H9 (cell line): ENCODE results near the gene GLI2. TPM values are rescaled to one million over a fixed set of nuclear protein-coding genes. Genes with fewer than 3 reads are reported as not detected.

ENCODE experiments used
- DNase-seq: peaks from one replicate; pipeline ENCODE4 v3.0.0-alpha.2; 2017
- H2AFZ ChIP-seq: one replicate; pipeline ENCODE4 v1.6.1; 2013; ENCODE audit warnings: mild to moderate bottlenecking, low read length, control low read depth, moderate library complexity
- H2AK5ac ChIP-seq: 2 replicates; pipeline ENCODE4 v1.6.1; 2013; ENCODE audit warnings: low read length, control low read depth, mixed read lengths; ENCODE audit not compliant: insufficient read length
- H2BK120ac ChIP-seq: one replicate; pipeline ENCODE4 v1.6.1; 2013; ENCODE audit warnings: low read depth, mild to moderate bottlenecking, low read length, control low read depth, inconsistent platforms; ENCODE audit not compliant: poor library complexity, severe bottlenecking
- H2BK12ac ChIP-seq: 2 replicates; pipeline ENCODE4 v1.6.1; 2013; ENCODE audit warnings: low read length, control low read depth, mixed read lengths, low read depth; ENCODE audit not compliant: insufficient read length
- H2BK15ac ChIP-seq: 2 replicates; pipeline ENCODE4 v1.6.1; 2013; ENCODE audit warnings: low read depth, low read length, control low read depth
- H2BK20ac ChIP-seq: one replicate; pipeline ENCODE4 v1.6.1; 2013; ENCODE audit warnings: low read depth, mild to moderate bottlenecking, low read length, control low read depth, inconsistent platforms; ENCODE audit not compliant: poor library complexity, severe bottlenecking
- H2BK5ac ChIP-seq: 2 replicates; pipeline ENCODE4 v1.6.1; 2013; ENCODE audit warnings: low read length, control low read depth, mixed read lengths; ENCODE audit not compliant: insufficient read length
- H3K14ac ChIP-seq: 2 replicates; pipeline ENCODE4 v1.6.1; 2013; ENCODE audit warnings: low read length, control low read depth; ENCODE audit not compliant: insufficient read depth
- H3K18ac ChIP-seq: 2 replicates; pipeline ENCODE4 v1.6.1; 2013; ENCODE audit warnings: low read depth, mild to moderate bottlenecking, mixed read lengths, low read length, control low read depth; ENCODE audit not compliant: insufficient read length
- H3K23ac ChIP-seq: 2 replicates; pipeline ENCODE4 v1.6.1; 2013; ENCODE audit warnings: low read length, control low read depth, mixed read lengths, low read depth; ENCODE audit not compliant: insufficient read length
- H3K23me2 ChIP-seq: 2 replicates; pipeline ENCODE4 v1.6.1; 2013; ENCODE audit warnings: low read depth, mild to moderate bottlenecking, mixed read lengths, low read length, control low read depth; ENCODE audit not compliant: insufficient read length, poor library complexity, severe bottlenecking
- H3K27ac ChIP-seq: 2 replicates; pipeline ENCODE4 v1.5.1; 2013; ENCODE audit warnings: low read length, control low read depth, mixed read lengths, low read depth; ENCODE audit not compliant: insufficient read length
- H3K27me3 ChIP-seq: 2 replicates; pipeline ENCODE4 v1.6.1; 2013; ENCODE audit warnings: low read length, control low read depth, inconsistent platforms; ENCODE audit not compliant: insufficient read depth
- H3K4ac ChIP-seq: 2 replicates; pipeline ENCODE4 v1.6.1; 2013; ENCODE audit warnings: low read depth, mild to moderate bottlenecking, control low read depth, inconsistent platforms, low read length, moderate library complexity
- H3K4me1 ChIP-seq: 2 replicates; pipeline ENCODE4 v1.6.1; 2013; ENCODE audit warnings: low read length, control low read depth, inconsistent platforms; ENCODE audit not compliant: insufficient read depth
- H3K4me2 ChIP-seq: 2 replicates; pipeline ENCODE4 v1.6.1; 2013; ENCODE audit warnings: low read length, control low read depth, mixed read lengths; ENCODE audit not compliant: insufficient read length, insufficient read depth
- H3K56ac ChIP-seq: 2 replicates; pipeline ENCODE4 v1.6.1; 2013; ENCODE audit warnings: low read depth, mild to moderate bottlenecking, mixed read lengths, low read length, control low read depth; ENCODE audit not compliant: insufficient read length
- H3K79me1 ChIP-seq: 2 replicates; pipeline ENCODE4 v1.6.1; 2013; ENCODE audit warnings: low read depth, mild to moderate bottlenecking, moderate library complexity, low read length, control low read depth, inconsistent platforms; ENCODE audit not compliant: insufficient read depth, poor library complexity, severe bottlenecking
- H3K79me2 ChIP-seq: 2 replicates; pipeline ENCODE4 v1.6.1; 2013; ENCODE audit warnings: low read length, control low read depth, inconsistent platforms; ENCODE audit not compliant: insufficient read depth
- H3K9ac ChIP-seq: 2 replicates; pipeline ENCODE4 v1.6.1; 2013; ENCODE audit warnings: low read length, control low read depth, mixed read lengths; ENCODE audit not compliant: insufficient read length; ENCODE audit errors: extremely low read depth
- H3K9me3 ChIP-seq: one replicate; pipeline ENCODE4 v1.6.1; 2013; ENCODE audit warnings: low read depth, low read length, inconsistent platforms; ENCODE audit not compliant: control insufficient read depth
- H3T11ph ChIP-seq: one replicate; pipeline ENCODE4 v1.6.1; 2013; ENCODE audit warnings: mild to moderate bottlenecking, low read length, control low read depth, inconsistent platforms
- H4K20me1 ChIP-seq: one replicate; pipeline ENCODE4 v1.6.1; 2013; ENCODE audit not compliant: control insufficient read depth, insufficient read length, insufficient read depth
- H4K5ac ChIP-seq: 2 replicates; pipeline ENCODE4 v1.6.1; 2013; ENCODE audit warnings: low read depth, mild to moderate bottlenecking, mixed read lengths, low read length, control low read depth; ENCODE audit not compliant: insufficient read length
- H4K8ac ChIP-seq: replicated peaks from 2 replicates; pipeline ENCODE4 v1.6.1; 2013; ENCODE audit warnings: low read length, control low read depth, mixed read lengths, low read depth; ENCODE audit not compliant: insufficient read length
- H4K91ac ChIP-seq: 2 replicates; pipeline ENCODE4 v1.6.1; 2013; ENCODE audit warnings: low read depth, mild to moderate bottlenecking, moderate library complexity, mixed read lengths, low read length, control low read depth; ENCODE audit not compliant: insufficient read length
- H3K27ac Mint-ChIP-seq, 3 experiments: 2 replicates in 2 of 3; 3 replicates in 1 of 3; pipeline ENCODE4 v1.8.0; 2020 to 2021; ENCODE audit warnings: mixed read lengths in 3 of 3, mild to moderate bottlenecking in 1 of 3, moderate library complexity in 1 of 3
- H3K27me3 Mint-ChIP-seq: 2 replicates; pipeline ENCODE4 v1.8.0; 2021; ENCODE audit warnings: low read depth, mild to moderate bottlenecking, moderate library complexity, mixed read lengths
- H3K36me3 Mint-ChIP-seq, 3 experiments: 2 replicates in 2 of 3; 3 replicates in 1 of 3; pipeline ENCODE4 v1.8.0; 2020 to 2021; ENCODE audit warnings: low read depth in 3 of 3, mixed read lengths in 3 of 3; ENCODE audit not compliant: insufficient read depth in 1 of 3
- H3K4me1 Mint-ChIP-seq, 2 experiments: 2 replicates each; pipeline ENCODE4 v1.8.0; 2020; ENCODE audit warnings: mixed read lengths in 2 of 2
- H3K4me3 Mint-ChIP-seq, 2 experiments: 2 replicates in 1 of 2; 3 replicates in 1 of 2; pipeline ENCODE4 v1.8.0; 2020 to 2021; ENCODE audit warnings: mild to moderate bottlenecking in 2 of 2, mixed read lengths in 2 of 2, moderate library complexity in 1 of 2
- H3K9me3 Mint-ChIP-seq, 2 experiments: 2 replicates in 1 of 2; 3 replicates in 1 of 2; pipeline ENCODE4 v1.8.0; 2020; ENCODE audit warnings: mild to moderate bottlenecking in 2 of 2, mixed read lengths in 2 of 2, moderate library complexity in 1 of 2
- WGBS: extraction: QIAGEN DNeasy Blood & Tissue Kit; methylation state at CpG from one replicate; pipeline ENCODE4 v1.1.7; 2013; ENCODE audit warnings: missing lambda C conversion rate, low lambda C conversion rate, mixed read lengths; ENCODE audit not compliant: insufficient read length; ENCODE audit errors: extremely low coverage; 5-methylcytosine and 5-hydroxymethylcytosine counted together
- total RNA-seq: library from RNA; stranded (reverse); gene quantifications from 2 replicates; pipeline ENCODE4 v1.2.1, GENCODE V29; 2021
- TF ChIP-seq, protein P1 (sequence below): fragments of 200-600 bp; sonication (generic); conservative IDR thresholded peaks from 3 replicates; pipeline ENCODE4 v1.8.0; 2021; ENCODE audit warnings: antibody characterized with exemption, mild to moderate bottlenecking

The GLI2 gene
- total RNA-seq, 1 experiment from 2014 or later, result 56.7 TPM

DNA sequence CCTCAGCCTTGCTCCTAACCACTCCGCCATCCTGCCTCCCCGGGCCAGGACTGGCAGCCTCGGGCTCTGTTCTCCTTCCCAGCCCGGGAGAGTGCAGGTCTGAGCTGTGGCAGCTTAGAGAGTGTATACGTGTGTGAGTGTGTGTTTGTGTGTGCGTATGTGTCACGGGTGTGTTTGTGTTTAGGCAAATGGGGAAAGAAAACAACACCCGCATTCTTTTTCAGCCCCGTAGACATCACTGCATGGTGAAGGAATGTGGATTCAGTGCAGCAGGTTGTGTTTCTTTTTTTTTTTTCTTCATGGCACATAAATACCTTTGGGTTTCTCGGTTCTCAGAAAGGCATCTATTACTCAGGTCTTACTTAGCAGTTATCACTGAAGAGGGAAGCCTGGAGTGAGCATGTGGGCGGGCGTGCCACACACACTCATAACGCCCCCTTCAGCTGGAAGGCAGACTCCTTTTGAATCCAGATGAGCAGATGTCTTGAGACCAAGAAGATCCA lies 44.2 kb downstream of the GLI2 start:
- Histone ChIP-seq H2BK20ac (no peak overlapping the region), H4K91ac (no peak overlapping the region), H2BK120ac (no peak overlapping the region), H2BK15ac (no peak overlapping the region), H3K4ac (no peak overlapping the region), H3K27me3 (no peaks in the 10 kb centered on the region), H3K18ac (no peak overlapping the region), H2AFZ (no peak overlapping the region), H3T11ph (no peak overlapping the region), H2BK12ac (no peak overlapping the region), H4K5ac (no peak overlapping the region), H3K4me2 (no peak overlapping the region), H2BK5ac (no peak overlapping the region), H3K56ac (no peak overlapping the region), H3K79me2 (peaks cover 31% of the 10 kb centered on the region; the same call in 1 of the 2 replicates), H3K23me2 (no peaks in the 10 kb centered on the region), H3K27ac (no peak overlapping the region), H3K23ac (no peak overlapping the region), H2AK5ac (no peak overlapping the region), H4K8ac (no peak overlapping the region), H3K79me1 (peaks cover 7% of the 10 kb centered on the region), H4K20me1 (peaks cover 2% of the 10 kb centered on the region), H3K4me1 (peaks cover 31% of the 10 kb centered on the region), H3K9ac (no peak overlapping the region), H3K14ac (no peak overlapping the region; the same call in 1 of the 2 replicates), H3K9me3 (no peaks in the 10 kb centered on the region)
- TF ChIP-seq, protein P1, sequence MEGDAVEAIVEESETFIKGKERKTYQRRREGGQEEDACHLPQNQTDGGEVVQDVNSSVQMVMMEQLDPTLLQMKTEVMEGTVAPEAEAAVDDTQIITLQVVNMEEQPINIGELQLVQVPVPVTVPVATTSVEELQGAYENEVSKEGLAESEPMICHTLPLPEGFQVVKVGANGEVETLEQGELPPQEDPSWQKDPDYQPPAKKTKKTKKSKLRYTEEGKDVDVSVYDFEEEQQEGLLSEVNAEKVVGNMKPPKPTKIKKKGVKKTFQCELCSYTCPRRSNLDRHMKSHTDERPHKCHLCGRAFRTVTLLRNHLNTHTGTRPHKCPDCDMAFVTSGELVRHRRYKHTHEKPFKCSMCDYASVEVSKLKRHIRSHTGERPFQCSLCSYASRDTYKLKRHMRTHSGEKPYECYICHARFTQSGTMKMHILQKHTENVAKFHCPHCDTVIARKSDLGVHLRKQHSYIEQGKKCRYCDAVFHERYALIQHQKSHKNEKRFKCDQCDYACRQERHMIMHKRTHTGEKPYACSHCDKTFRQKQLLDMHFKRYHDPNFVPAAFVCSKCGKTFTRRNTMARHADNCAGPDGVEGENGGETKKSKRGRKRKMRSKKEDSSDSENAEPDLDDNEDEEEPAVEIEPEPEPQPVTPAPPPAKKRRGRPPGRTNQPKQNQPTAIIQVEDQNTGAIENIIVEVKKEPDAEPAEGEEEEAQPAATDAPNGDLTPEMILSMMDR, result 0 out of 3 replicates have a peak, but pooled peaks have one; percentile 37
- DNase-seq, result no peak
- Mint-ChIP-seq H3K27me3 (no peaks in the 10 kb centered on the region; the same call in 1 of the 2 replicates), H3K9me3 (no peaks in the 10 kb centered on the region), H3K36me3 (no peaks in the 10 kb centered on the region; a peak in 1 of 7 replicates), H3K4me1 (peaks cover 65% of the 10 kb centered on the region in 2 experiments), H3K4me3 (no peak overlapping the region; a peak in 1 of 5 replicates), H3K27ac (peak overlapping the region; percentile 61 to 98 (median 87); a peak in 6 of 7 replicates)
- WGBS, result no CpG with 5 or more reads among the region's 13 CpGs
